K562 treated with DMSO at 1 percent for 24 hours (cell line): Measurements from ENCODE around the gene OR4F17. TPM values are rescaled to one million over a fixed set of nuclear protein-coding genes. Genes with fewer than 3 reads are reported as not detected.

Source experiments
- total RNA-seq: library from RNA; unstranded; fragments of 300-600 nt; gene quantifications from 2 replicates; pipeline ENCODE4 v1.2.3, GENCODE V29; 2022; ENCODE audit warnings: low read depth; ENCODE audit not compliant: insufficient read depth

Gene OR4F17
- total RNA-seq, result 0.12 TPM in 1 of 2 replicates, not detected in the other

GRCh38 chr19:106804-107203 is at the start of gene OR4F17:
TSS of gene OR4F17 (plus strand) at chr19:107104. CDS start at chr19:110679, 3,575 bp downstream.

Other genes starting within 250 kb of the OR4F17 start
- gene PLPP2, start 184.3 kb downstream of the OR4F17 start, total RNA-seq, result 0.63 TPM in 1 of 2 replicates, not detected in the other
- 30.2 and 38.9 TPM in 2 replicates for gene MIER2, start 237.7 kb downstream of the OR4F17 start, total RNA-seq